Activated naive CD4-positive, alpha-beta T cell treated with anti-CD3 and anti-CD28 coated beads, Interleukin-2, amount 50 U/mL, for 24 hours (primary cell): ENCODE measurements around the gene FBXO8.
"Not testable (repeated sequence)": the region's sequence is repeated elsewhere in the genome, so short reads cannot be mapped to it uniquely, and the experiment has no call there.

Source experiments
- H3K27ac Mint-ChIP-seq: one replicate; pipeline ENCODE4 v1.8.0; 2021; ENCODE audit warnings: mild to moderate bottlenecking, mixed read lengths
- H3K27me3 Mint-ChIP-seq: one replicate; pipeline ENCODE4 v1.8.0; 2021; ENCODE audit warnings: mixed read lengths
- H3K36me3 Mint-ChIP-seq: one replicate; pipeline ENCODE4 v1.8.0; 2021; ENCODE audit warnings: mixed read lengths
- H3K4me1 Mint-ChIP-seq: one replicate; pipeline ENCODE4 v1.8.0; 2021; ENCODE audit warnings: mixed read lengths
- H3K4me3 Mint-ChIP-seq: one replicate; pipeline ENCODE4 v1.8.0; 2021; ENCODE audit warnings: mild to moderate bottlenecking, mixed read lengths
- H3K9me3 Mint-ChIP-seq: one replicate; pipeline ENCODE4 v1.8.0; 2021; ENCODE audit warnings: mixed read lengths

The FBXO8 gene

DNA sequence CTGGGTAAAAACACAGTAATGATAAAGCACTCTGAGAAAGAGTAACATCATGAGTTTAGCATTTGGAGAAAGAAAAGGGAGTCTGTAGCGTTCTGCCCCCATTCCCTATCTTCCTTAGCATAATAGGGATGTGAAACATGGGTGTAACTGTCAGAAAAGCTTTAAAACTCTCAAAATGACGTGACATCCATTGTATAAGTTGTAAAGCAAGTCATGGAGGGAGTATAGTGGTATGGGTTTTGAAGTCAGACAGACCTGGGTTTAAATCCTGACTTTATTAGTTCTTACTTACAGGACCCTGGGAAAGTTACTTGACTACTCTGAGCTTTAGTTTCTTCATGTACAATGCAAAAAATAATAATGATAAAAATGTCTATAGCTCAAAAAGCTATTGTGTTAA is 17.1 kb downstream of the FBXO8 start:
- Mint-ChIP-seq H3K4me1 (peaks cover 20% of the 10 kb centered on the region), H3K4me3 (no peak overlapping the region), H3K27me3 (no peaks in the 10 kb centered on the region), H3K27ac (no peak overlapping the region), H3K36me3 (peaks cover 6% of the 10 kb centered on the region), H3K9me3 (no peaks in the 10 kb centered on the region)

DNA sequence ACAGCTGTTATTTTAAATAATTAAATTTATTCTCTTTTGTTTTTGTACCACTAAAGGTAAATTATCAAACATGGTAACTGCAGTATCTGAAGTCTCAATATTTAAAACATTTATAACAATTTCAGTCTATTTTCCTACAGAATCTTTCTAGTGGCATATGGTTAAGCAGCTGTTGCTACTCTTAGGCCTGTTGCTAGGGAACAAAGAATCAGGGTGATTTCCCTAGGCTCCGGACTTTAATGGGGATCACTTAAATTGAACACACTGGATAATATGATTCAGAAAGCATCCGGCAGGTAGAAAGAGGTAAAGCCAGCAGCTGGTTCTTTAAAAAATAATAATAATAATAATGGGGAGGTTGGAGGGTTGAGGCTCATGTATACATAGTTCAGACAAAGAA is 17.6 kb downstream of the FBXO8 start:
- H3K4me1 Mint-ChIP-seq, result peaks cover 15% of the 10 kb centered on the region
- no peak overlapping the region for H3K4me3 Mint-ChIP-seq
- H3K36me3 Mint-ChIP-seq, result peaks cover 4% of the 10 kb centered on the region
- no peak overlapping the region for H3K27ac Mint-ChIP-seq
- H3K9me3 Mint-ChIP-seq, result no peaks in the 10 kb centered on the region
- no peaks in the 10 kb centered on the region for H3K27me3 Mint-ChIP-seq

- Mint-ChIP-seq H3K4me1 (peaks cover 12% of the 10 kb centered on the region), H3K27ac (no peak overlapping the region), H3K9me3 (no peaks in the 10 kb centered on the region), H3K4me3 (no peak overlapping the region), H3K36me3 (peaks cover 4% of the 10 kb centered on the region), H3K27me3 (no peaks in the 10 kb centered on the region)
Observed at GRCh38 chr4:174263445-174263736, 20.1 kb downstream of the FBXO8 start.

DNA sequence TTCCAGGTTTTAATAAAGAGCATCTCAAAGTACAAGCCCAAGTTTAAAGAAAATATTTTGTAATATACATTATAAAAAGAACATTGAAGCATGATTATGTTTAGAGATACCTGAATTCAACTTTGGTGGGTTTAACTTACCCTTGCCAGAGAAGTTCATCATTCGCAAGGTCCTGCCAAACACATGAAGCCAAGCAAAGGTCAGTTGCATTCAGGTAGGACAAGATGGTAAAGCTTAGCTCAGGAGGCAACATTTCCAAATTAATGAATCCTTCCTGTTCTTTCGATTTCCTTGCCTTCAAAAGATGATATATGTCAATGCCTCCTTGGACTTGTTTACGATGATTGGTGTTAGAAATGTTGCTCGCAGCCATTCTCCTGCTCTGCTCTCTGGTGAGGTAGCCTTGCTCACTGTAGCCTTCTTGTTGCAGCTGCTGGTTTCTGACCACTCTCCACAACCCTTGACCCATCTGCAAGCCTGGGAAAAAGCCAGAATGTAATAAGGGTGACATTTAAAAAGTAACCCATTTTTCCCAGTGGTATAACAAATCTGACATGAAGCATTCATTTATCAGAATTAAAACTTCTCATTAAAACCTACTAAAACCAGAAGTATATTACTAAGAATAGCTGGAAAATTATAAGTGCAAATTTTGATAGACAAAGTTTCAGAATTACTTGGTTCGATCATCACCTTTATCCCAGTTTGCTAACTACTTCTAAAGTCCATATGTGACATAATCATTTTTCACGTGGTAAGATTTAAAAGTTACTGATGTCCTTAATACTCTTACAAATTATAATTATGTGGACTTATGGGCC is 20.6 kb downstream of the FBXO8 start:
- Mint-ChIP-seq H3K27me3 (no peaks in the 10 kb centered on the region), H3K9me3 (no peaks in the 10 kb centered on the region), H3K27ac (no peak overlapping the region), H3K4me1 (peaks cover 12% of the 10 kb centered on the region), H3K4me3 (no peak overlapping the region), H3K36me3 (peaks cover 4% of the 10 kb centered on the region)

- H3K9me3 Mint-ChIP-seq, H3K36me3 Mint-ChIP-seq, H3K27ac Mint-ChIP-seq, H3K4me1 Mint-ChIP-seq, H3K27me3 Mint-ChIP-seq, H3K4me3 Mint-ChIP-seq: not testable (repeated sequence)
Observed at GRCh38 chr4:174261432-174261831, 22.0 kb downstream of the FBXO8 start.

DNA sequence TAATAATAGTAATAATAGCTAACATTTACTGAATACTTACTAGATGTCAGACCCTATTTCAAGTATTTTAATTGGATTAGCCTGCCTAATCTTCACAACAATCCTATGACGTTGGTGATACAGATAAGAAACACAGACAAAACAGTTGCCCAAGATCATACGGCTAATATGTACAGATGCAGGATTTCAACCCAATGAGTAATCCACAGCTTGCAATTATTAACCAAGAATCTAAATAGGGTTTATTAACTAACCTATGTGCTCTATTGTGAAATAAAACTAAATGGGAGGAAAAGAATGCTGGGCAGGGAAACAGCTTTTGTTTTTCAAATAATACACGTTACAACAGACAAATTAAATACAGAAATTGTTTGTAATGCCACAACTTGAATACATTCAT is 23.4 kb downstream of the FBXO8 start:
- peaks cover 8% of the 10 kb centered on the region for H3K4me1 Mint-ChIP-seq

GRCh38 chr4:174259580-174259979 is 23.9 kb downstream of the FBXO8 start:
- Mint-ChIP-seq H3K27ac (no peak overlapping the region), H3K4me1 (peaks cover 9% of the 10 kb centered on the region), H3K27me3 (no peaks in the 10 kb centered on the region), H3K4me3 (no peak overlapping the region), H3K36me3 (peaks cover 8% of the 10 kb centered on the region), H3K9me3 (no peaks in the 10 kb centered on the region)

More for the DNA sequence above, 23.4 kb downstream of the FBXO8 start:
- Mint-ChIP-seq H3K27me3 (no peaks in the 10 kb centered on the region), H3K4me3 (no peak overlapping the region), H3K27ac (no peak overlapping the region), H3K9me3 (no peaks in the 10 kb centered on the region), H3K36me3 (peaks cover 8% of the 10 kb centered on the region)

DNA sequence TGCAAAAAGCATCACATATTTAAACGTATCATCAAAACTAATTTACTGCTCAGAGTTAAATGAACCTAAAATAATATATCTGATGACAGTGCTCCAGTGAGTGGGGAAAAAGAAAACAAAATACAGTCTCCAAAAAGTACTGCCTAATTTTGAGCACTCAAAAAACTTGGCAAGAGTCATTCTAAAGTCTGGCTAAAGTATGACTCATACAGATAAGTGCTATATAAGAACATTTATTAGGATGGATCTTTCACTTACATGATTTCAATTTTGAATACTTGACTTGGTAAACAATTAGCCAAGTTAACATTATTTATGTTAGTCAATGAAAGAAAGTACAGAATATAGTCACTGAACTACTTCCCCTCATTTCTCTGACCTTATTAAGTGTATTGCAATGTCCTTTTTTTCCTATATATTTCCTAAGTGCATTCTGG is 27.2 kb downstream of the FBXO8 start:
- H3K9me3 Mint-ChIP-seq, result no peaks in the 10 kb centered on the region

GRCh38 chr4:174255786-174256185 is 27.7 kb downstream of the FBXO8 start:
- Mint-ChIP-seq H3K4me3 (no peak overlapping the region), H3K4me1 (peaks cover 16% of the 10 kb centered on the region), H3K9me3 (no peaks in the 10 kb centered on the region), H3K36me3 (peaks cover 8% of the 10 kb centered on the region), H3K27me3 (no peaks in the 10 kb centered on the region), H3K27ac (no peak overlapping the region)

More for the DNA sequence above, 27.2 kb downstream of the FBXO8 start:
- Mint-ChIP-seq H3K36me3 (peaks cover 8% of the 10 kb centered on the region), H3K4me3 (no peak overlapping the region), H3K4me1 (peaks cover 16% of the 10 kb centered on the region), H3K27me3 (no peaks in the 10 kb centered on the region), H3K27ac (no peak overlapping the region)

- peaks cover 16% of the 10 kb centered on the region for H3K4me1 Mint-ChIP-seq
- no peaks in the 10 kb centered on the region for H3K9me3 Mint-ChIP-seq
- H3K36me3 Mint-ChIP-seq, result peaks cover 8% of the 10 kb centered on the region
- no peak overlapping the region for H3K27ac Mint-ChIP-seq
- H3K27me3 Mint-ChIP-seq, result no peaks in the 10 kb centered on the region
- H3K4me3 Mint-ChIP-seq, result no peak overlapping the region
Observed at GRCh38 chr4:174255374-174255773, 28.1 kb downstream of the FBXO8 start.

- Mint-ChIP-seq H3K9me3 (no peaks in the 10 kb centered on the region), H3K27ac (no peak overlapping the region), H3K27me3 (no peaks in the 10 kb centered on the region), H3K4me3 (no peak overlapping the region), H3K36me3 (peaks cover 8% of the 10 kb centered on the region), H3K4me1 (peaks cover 16% of the 10 kb centered on the region)
Observed at GRCh38 chr4:174254613-174255012, 28.9 kb downstream of the FBXO8 start.

DNA sequence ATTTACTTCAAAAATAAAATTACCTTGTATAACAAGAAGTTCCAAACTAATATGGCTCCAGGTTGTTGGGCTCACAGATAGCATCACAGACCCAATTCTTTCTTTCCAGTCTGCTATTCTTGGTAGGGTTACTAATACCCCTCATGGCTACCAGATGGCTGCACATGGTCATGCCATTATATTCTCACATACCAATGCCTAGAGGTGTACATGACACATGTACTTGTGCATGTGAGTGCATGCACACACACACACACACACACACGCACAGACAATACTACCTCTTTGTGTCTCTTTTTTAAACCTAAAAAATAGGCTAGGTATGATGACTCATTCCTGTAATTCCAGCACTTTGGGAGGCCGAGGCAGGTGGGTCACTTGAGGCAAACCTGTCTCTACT is 31.1 kb downstream of the FBXO8 start:
- no peaks in the 10 kb centered on the region for H3K9me3 Mint-ChIP-seq
- no peak overlapping the region for H3K4me3 Mint-ChIP-seq
- no peak overlapping the region for H3K27ac Mint-ChIP-seq
- no peaks in the 10 kb centered on the region for H3K27me3 Mint-ChIP-seq
- peaks cover 16% of the 10 kb centered on the region for H3K4me1 Mint-ChIP-seq
- H3K36me3 Mint-ChIP-seq, result peaks cover 6% of the 10 kb centered on the region

DNA sequence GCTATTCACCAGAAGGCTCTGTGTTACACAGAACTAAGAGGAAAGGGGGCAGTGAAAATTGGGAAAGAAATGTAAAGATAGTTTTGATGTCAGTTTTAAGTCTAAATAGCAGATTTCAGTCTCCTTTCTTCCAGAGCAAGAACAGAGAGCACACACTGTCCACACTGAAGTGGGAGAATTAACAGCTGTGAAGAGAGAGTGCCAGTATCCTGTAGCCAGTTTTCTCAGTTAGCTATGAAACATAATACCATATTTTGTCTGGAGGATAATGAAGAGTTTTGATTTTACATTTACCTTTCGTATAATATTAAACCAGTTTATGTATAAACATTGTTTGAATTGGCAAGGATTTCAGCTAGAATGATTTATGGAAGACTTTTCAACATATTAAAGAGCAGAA is 35.1 kb downstream of the FBXO8 start:
- Mint-ChIP-seq H3K27ac (no peak overlapping the region), H3K9me3 (no peaks in the 10 kb centered on the region), H3K4me3 (no peak overlapping the region), H3K27me3 (no peaks in the 10 kb centered on the region), H3K36me3 (no peaks in the 10 kb centered on the region), H3K4me1 (peaks cover 4% of the 10 kb centered on the region)

GRCh38 chr4:174245714-174246113 is 37.8 kb downstream of the FBXO8 start:
- peak overlapping the region; percentile 14 for H3K27ac Mint-ChIP-seq
- H3K27me3 Mint-ChIP-seq, result no peaks in the 10 kb centered on the region
- H3K36me3 Mint-ChIP-seq, result no peaks in the 10 kb centered on the region
- H3K9me3 Mint-ChIP-seq, result no peaks in the 10 kb centered on the region
- no peaks in the 10 kb centered on the region for H3K4me1 Mint-ChIP-seq
- H3K4me3 Mint-ChIP-seq, result no peak overlapping the region

DNA sequence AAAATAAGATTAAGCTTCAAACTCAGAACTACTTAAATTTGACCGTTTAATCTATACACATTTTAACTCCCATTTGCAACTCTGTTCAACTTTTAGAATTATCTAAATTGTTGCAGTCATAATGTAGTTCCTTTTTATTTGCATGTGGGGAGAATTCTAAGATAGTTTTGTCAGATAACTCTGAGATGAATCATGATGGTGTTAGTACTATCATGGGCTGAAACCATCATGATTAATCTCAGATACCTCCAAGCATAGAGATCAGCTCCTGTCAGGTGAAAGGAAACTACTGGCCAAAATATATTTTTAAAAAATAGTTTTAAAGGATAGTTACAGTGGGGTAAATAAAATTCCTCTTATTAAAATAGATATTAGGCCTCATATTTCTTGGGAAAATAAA is 39.0 kb downstream of the FBXO8 start:
- Mint-ChIP-seq H3K27me3 (no peaks in the 10 kb centered on the region), H3K9me3 (no peaks in the 10 kb centered on the region), H3K4me1 (no peaks in the 10 kb centered on the region), H3K4me3 (no peak overlapping the region), H3K27ac (no peak overlapping the region), H3K36me3 (no peaks in the 10 kb centered on the region)

- Mint-ChIP-seq H3K27ac (no peak overlapping the region), H3K9me3 (no peaks in the 10 kb centered on the region), H3K27me3 (no peaks in the 10 kb centered on the region), H3K4me1 (no peaks in the 10 kb centered on the region), H3K4me3 (no peak overlapping the region), H3K36me3 (peaks cover 3% of the 10 kb centered on the region)
Observed at GRCh38 chr4:174241162-174241561, 42.3 kb downstream of the FBXO8 start.

- H3K36me3 Mint-ChIP-seq, result peaks cover 8% of the 10 kb centered on the region
- no peak overlapping the region for H3K4me3 Mint-ChIP-seq
- no peaks in the 10 kb centered on the region for H3K9me3 Mint-ChIP-seq
- no peak overlapping the region for H3K27ac Mint-ChIP-seq
- H3K4me1 Mint-ChIP-seq, result no peaks in the 10 kb centered on the region
- H3K27me3 Mint-ChIP-seq, result no peaks in the 10 kb centered on the region
Observed at GRCh38 chr4:174236359-174236758, 47.1 kb downstream of the FBXO8 start.
